PC-3 (cell line): ENCODE results near the gene ITIH5. TPM values are rescaled to one million over a fixed set of nuclear protein-coding genes. Genes with fewer than 3 reads are reported as not detected.

ENCODE experiments used
- ATAC-seq: fragments of 200-7000 bp; cut with Tn5 transposase; 2 replicates; pipeline ENCODE4 v1.9.1; 2020; ENCODE audit warnings: mild to moderate bottlenecking, moderate library complexity
- BruUV-seq: library from RNA; stranded (reverse); fragments of 400-500 nt; replicated peaks from 2 replicates; lab custom pipeline; 2021; lab: Mats Ljungman, UMichigan
- CTCF ChIA-PET: fragments of 300-600 bp; sonication (Branson Sonifier 250); formaldehyde crosslinking; loops from one replicate; lab custom pipeline; 2022; ENCODE audit warnings: antibody characterized with exemption; lab: Charles Lee
- POLR2A ChIA-PET: fragments of 300-600 bp; sonication (Branson Sonifier 250); formaldehyde crosslinking; loops from one replicate; lab custom pipeline; 2022; ENCODE audit warnings: antibody characterized with exemption; ENCODE audit not compliant: unreplicated experiment; lab: Charles Lee
- DNase-seq: peaks from one replicate; pipeline ENCODE4 v3.0.0-alpha.2; 2015
- H2AFZ ChIP-seq: fragments of 300-600 bp; sonication (generic); 2 replicates; pipeline ENCODE4 v1.6.0; 2016; ENCODE audit warnings: antibody characterized with exemption, low read length
- H3F3A ChIP-seq: fragments of 300-600 bp; sonication (generic); one replicate; pipeline ENCODE4 v1.6.0; 2017; ENCODE audit warnings: antibody characterized with exemption, low read length, control low read depth, mild to moderate bottlenecking; ENCODE audit not compliant: unreplicated experiment
- H3K27ac ChIP-seq: fragments of 300-600 bp; sonication (generic); 2 replicates; pipeline ENCODE4 v1.5.1; 2016; ENCODE audit warnings: mild to moderate bottlenecking, low read length
- H3K27me3 ChIP-seq: fragments of 300-600 bp; sonication (generic); 2 replicates; pipeline ENCODE4 v1.6.1; 2016; ENCODE audit warnings: low read length, mixed read lengths
- H3K36me3 ChIP-seq: fragments of 300-600 bp; sonication (generic); 2 replicates; pipeline ENCODE4 v1.6.1; 2016; ENCODE audit warnings: low read depth, mixed run types, low read length, mixed read lengths
- H3K4me1 ChIP-seq: fragments of 300-600 bp; sonication (generic); 2 replicates; pipeline ENCODE4 v1.5.1; 2016; ENCODE audit warnings: low read length; ENCODE audit not compliant: insufficient read depth
- H3K4me2 ChIP-seq: fragments of 300-600 bp; sonication (generic); 2 replicates; pipeline ENCODE4 v1.6.0; 2016; ENCODE audit warnings: low read length
- H3K4me3 ChIP-seq: fragments of 300-600 bp; sonication (generic); 2 replicates; pipeline ENCODE4 v1.5.1; 2016; ENCODE audit warnings: mild to moderate bottlenecking, low read length, mixed read lengths
- H3K79me2 ChIP-seq: fragments of 300-600 bp; sonication (generic); 2 replicates; pipeline ENCODE4 v1.6.1; 2017; ENCODE audit warnings: low read length, mixed read lengths
- H3K9ac ChIP-seq: fragments of 300-600 bp; sonication (generic); 2 replicates; pipeline ENCODE4 v1.6.0; 2016; ENCODE audit warnings: mild to moderate bottlenecking, low read length
- H3K9me2 ChIP-seq: fragments of 300-600 bp; sonication (generic); replicated peaks from 2 replicates; pipeline ENCODE4 v1.6.1; 2016; ENCODE audit warnings: mixed run types, low read length, mixed read lengths
- H3K9me3 ChIP-seq: fragments of 300-600 bp; sonication (generic); 2 replicates; pipeline ENCODE4 v1.6.1; 2016; ENCODE audit warnings: low read length, mixed read lengths
- H4K20me1 ChIP-seq: fragments of 300-600 bp; sonication (generic); 2 replicates; pipeline ENCODE4 v1.6.1; 2016; ENCODE audit warnings: low read length, mixed read lengths
- CTCF ChIP-seq: fragments of 300-600 bp; sonication (generic); conservative IDR thresholded peaks from 2 replicates; pipeline ENCODE4 v1.5.1; 2017; ENCODE audit warnings: antibody characterized with exemption, low read depth, mild to moderate bottlenecking, low read length
- EZH2 ChIP-seq: fragments of 300-600 bp; sonication (generic); IDR thresholded peaks from one replicate; pipeline ENCODE4 v1.6.1; 2017; ENCODE audit warnings: antibody characterized with exemption, mild to moderate bottlenecking, low read length; ENCODE audit not compliant: unreplicated experiment
- EZH2phosphoT487 ChIP-seq: fragments of 300-600 bp; sonication (generic); IDR thresholded peaks from 2 replicates; pipeline ENCODE4 v1.6.1; 2018; ENCODE audit warnings: mild to moderate bottlenecking, antibody characterized with exemption, low read length, borderline replicate concordance
- intact Hi-C: fragments of 100-400 bp; cut with micrococcal nuclease; formaldehyde crosslinking; loops from 2 replicates; pipeline ENCODE4 v1.9.0; 2023
- total RNA-seq: library from RNA; depleted of rRNA; stranded (reverse); fragments of >200 nt; gene quantifications from 2 replicates; pipeline ENCODE4 v1.2.3, GENCODE V29; 2014

Gene ITIH5
- total RNA-seq, 1 experiment from 2014 or later, result not detected

- TF ChIP-seq EZH2phosphoT487 (no peak), CTCF (no peak), EZH2 (no peak)
- no peak for ATAC-seq
- no TSS peak for BruUV-seq
- Histone ChIP-seq H3K9me3 (no peaks in the 10 kb centered on the region), H3F3A (no peaks in the 10 kb centered on the region), H3K9ac (no peak overlapping the region), H4K20me1 (no peaks in the 10 kb centered on the region), H3K9me2 (no peaks in the 10 kb centered on the region), H2AFZ (no peak overlapping the region), H3K79me2 (no peaks in the 10 kb centered on the region), H3K36me3 (no peaks in the 10 kb centered on the region), H3K4me3 (no peak overlapping the region), H3K27ac (no peak overlapping the region), H3K4me2 (no peak overlapping the region), H3K27me3 (peaks cover 10% of the 10 kb centered on the region), H3K4me1 (no peaks in the 10 kb centered on the region)
- intact Hi-C loops, result no loop called here
- ChIA-PET CTCF (no interaction called here), POLR2A (no interaction called here)
- no peak for DNase-seq
These were observed 65.6 kb downstream of the ITIH5 start for GRCh38 chr10:7601023-7601656.

- intact Hi-C loops, result no loop called here
- H3K9me3 ChIP-seq, result no peaks in the 10 kb centered on the region
- no peaks in the 10 kb centered on the region for H3K79me2 ChIP-seq
- H4K20me1 ChIP-seq, result no peaks in the 10 kb centered on the region
- H3K36me3 ChIP-seq, result no peaks in the 10 kb centered on the region
- no peak overlapping the region for H3K9ac ChIP-seq
- no peak overlapping the region for H2AFZ ChIP-seq
- BruUV-seq, result no TSS peak
- ChIA-PET POLR2A (no interaction called here), CTCF (no interaction called here)
- DNase-seq (no peak), ATAC-seq (no peak)
- no peaks in the 10 kb centered on the region for H3K4me1 ChIP-seq
- peaks cover 12% of the 10 kb centered on the region for H3K27me3 ChIP-seq
- no peak overlapping the region for H3K27ac ChIP-seq
- no peaks in the 10 kb centered on the region for H3F3A ChIP-seq
- no peaks in the 10 kb centered on the region for H3K9me2 ChIP-seq
- TF ChIP-seq EZH2 (no peak), EZH2phosphoT487 (no peak), CTCF (no peak)
- H3K4me2 ChIP-seq, result no peak overlapping the region
- no peak overlapping the region for H3K4me3 ChIP-seq
These were observed 68.0 kb downstream of the ITIH5 start for GRCh38 chr10:7598771-7599170.

GRCh38 chr10:7596356-7596755, 70.4 kb downstream of the ITIH5 start:
- ATAC-seq (no peak), DNase-seq (no peak)
- H3K9me3 ChIP-seq, result no peaks in the 10 kb centered on the region
- H3K27ac ChIP-seq, result no peak overlapping the region
- H3K9ac ChIP-seq, result no peak overlapping the region
- TF ChIP-seq EZH2, result no peak
- TF ChIP-seq CTCF, result no peak
- TF ChIP-seq EZH2phosphoT487, result no peak
- H3K4me1 ChIP-seq, result no peaks in the 10 kb centered on the region
- POLR2A ChIA-PET, result no interaction called here
- no peaks in the 10 kb centered on the region for H3K79me2 ChIP-seq
- CTCF ChIA-PET, result no interaction called here
- BruUV-seq, result no TSS peak
- H3K4me2 ChIP-seq, result no peak overlapping the region
- H3K27me3 ChIP-seq, result peaks cover 5% of the 10 kb centered on the region; the same call in 1 of the 2 replicates
- intact Hi-C loops, result no loop called here
- H3K4me3 ChIP-seq, result no peak overlapping the region
- no peaks in the 10 kb centered on the region for H3K36me3 ChIP-seq
- no peak overlapping the region for H2AFZ ChIP-seq
- H3F3A ChIP-seq, result no peaks in the 10 kb centered on the region
- H4K20me1 ChIP-seq, result no peaks in the 10 kb centered on the region
- no peaks in the 10 kb centered on the region for H3K9me2 ChIP-seq
